Sigmoid colon (tissue), 4 donors: ENCODE data around the gene ELF5.

Experiments used
- EP300 ChIP-seq, 4 donors: sonication (generic); formaldehyde crosslinking; IDR thresholded peaks; one replicate each; pipeline ENCODE4 v1.6.1; 2017; ENCODE audit warnings: antibody characterized with exemption in 4 of 4
- POLR2AphosphoS5 ChIP-seq, 4 donors: sonication (generic); formaldehyde crosslinking; IDR thresholded peaks; one replicate each; pipeline ENCODE4 v1.6.1; 2017; ENCODE audit warnings: antibody characterized with exemption in 4 of 4
- TF ChIP-seq, protein P1 (sequence below), 4 experiments: fragments of 450-650 bp in 3 of 4; fragments of 200-600 bp in 1 of 4; IDR thresholded peaks; one replicate each; pipeline ENCODE4 v1.5.1; 2016 to 2019; ENCODE audit warnings: antibody characterized with exemption in 4 of 4, mild to moderate bottlenecking in 3 of 4, moderate library complexity in 2 of 4

DNA sequence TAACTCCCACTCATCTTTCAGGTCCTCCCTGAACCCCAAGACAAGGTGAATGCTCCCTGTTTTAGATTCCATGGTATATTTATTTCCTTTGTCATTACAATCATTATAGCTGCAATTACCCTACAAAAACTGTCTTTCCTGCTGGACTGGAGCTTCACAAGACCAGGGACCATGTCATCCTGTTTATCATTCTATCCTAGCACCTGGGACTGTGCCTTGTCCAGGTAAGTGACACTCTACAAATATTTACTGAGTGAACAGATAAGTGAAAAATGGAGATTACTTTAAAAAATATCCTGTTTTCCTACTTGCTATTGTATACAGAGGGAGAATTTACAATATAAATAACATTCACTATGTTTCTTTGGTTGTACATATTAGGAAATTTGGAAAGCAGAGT is 22.5 kb upstream of the ELF5 start:
- TF ChIP-seq, protein P1, sequence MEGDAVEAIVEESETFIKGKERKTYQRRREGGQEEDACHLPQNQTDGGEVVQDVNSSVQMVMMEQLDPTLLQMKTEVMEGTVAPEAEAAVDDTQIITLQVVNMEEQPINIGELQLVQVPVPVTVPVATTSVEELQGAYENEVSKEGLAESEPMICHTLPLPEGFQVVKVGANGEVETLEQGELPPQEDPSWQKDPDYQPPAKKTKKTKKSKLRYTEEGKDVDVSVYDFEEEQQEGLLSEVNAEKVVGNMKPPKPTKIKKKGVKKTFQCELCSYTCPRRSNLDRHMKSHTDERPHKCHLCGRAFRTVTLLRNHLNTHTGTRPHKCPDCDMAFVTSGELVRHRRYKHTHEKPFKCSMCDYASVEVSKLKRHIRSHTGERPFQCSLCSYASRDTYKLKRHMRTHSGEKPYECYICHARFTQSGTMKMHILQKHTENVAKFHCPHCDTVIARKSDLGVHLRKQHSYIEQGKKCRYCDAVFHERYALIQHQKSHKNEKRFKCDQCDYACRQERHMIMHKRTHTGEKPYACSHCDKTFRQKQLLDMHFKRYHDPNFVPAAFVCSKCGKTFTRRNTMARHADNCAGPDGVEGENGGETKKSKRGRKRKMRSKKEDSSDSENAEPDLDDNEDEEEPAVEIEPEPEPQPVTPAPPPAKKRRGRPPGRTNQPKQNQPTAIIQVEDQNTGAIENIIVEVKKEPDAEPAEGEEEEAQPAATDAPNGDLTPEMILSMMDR (IDR thresholded peaks at IDR 0.05) = no peak
- TF ChIP-seq EP300 (IDR thresholded peaks at IDR 0.05) (no peak), POLR2AphosphoS5 (IDR thresholded peaks at IDR 0.05) (no peak)
